T-helper 22 cell (primary cell): ENCODE data around the gene FMNL2.

Experiments used
- DNase-seq: peaks from one replicate; pipeline ENCODE4 v3.0.0-alpha.2; 2020; ENCODE audit warnings: low read depth

The FMNL2 gene

DNA sequence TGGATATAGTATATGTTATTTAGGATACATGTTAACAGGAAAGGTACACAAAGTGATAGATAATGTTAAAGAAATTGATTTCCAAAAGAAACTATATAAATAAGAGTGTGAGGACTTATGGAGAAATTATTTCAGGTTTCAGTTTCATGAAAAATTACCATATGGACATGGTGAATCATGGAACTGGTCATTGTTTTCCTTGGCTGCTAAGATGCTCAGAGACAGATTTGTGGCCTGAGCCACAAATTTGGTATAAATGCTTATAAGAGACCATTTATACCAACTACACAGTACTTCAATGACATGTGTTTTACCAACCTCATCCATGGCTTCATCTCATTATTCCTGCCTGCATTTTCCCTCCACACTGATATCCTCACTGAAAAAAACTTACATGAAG is 188.1 kb downstream of the FMNL2 start:
- no peak for DNase-seq

DNA sequence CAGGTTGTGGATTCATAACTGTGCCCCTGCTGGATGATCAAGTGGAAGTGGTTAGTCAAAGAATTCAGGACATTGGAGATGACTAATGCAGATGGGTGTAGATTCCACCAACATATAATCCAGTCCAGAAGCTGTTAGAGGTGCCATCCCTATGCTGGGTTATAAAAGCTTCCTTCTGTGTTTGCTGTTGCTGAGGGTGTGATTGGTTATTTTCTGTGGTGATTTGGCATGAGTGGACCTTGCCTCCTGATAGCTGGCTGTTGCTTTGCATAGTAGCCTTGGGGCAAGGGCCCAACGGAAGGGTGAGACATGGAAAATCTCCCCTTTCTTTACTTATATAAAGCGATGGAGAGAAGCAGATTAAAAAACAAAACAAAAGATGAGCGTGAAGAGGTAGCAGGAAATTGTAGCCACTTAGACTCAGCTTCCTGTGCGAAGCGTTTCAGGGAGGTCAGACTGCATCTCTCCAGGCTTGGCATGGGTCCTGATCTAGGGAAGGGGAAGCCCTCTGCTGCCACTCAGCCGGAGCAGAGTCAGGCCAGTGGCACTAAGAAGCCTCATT is 190.4 kb downstream of the FMNL2 start:
- DNase-seq = no peak

DNA sequence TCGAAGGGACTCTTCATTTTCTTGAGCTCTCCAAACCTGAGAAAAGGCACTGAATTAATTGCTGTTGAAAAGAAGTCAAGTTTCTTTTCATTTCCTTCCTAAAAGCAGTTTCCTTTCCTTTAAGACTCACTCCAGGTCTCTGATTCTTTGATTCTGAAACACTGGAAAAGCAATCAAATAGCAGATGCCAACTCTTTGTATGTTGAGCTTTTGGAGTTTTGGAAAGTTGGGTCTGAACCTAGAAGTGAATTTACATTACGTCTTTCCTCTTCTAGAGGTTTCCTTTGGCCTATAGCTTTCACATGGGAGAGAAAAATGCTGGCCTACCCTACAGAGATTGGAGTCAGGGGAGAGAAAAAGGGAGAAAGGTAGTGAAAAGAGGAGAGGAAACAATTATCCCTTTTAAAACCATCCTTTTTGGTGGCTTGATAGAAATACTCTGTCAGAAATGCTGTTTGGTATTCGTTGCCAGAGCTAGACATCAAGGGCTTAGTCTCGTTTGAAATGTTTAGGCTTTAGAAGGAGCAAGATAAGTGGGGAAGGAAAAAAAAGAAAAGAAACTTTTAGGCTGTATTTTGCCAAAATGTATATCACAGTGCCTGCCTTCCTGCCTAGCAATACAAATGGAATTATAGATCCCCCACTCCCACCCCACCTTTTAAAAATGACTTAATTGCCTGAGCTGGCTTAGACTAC is 194.6 kb downstream of the FMNL2 start:
- no peak for DNase-seq

DNA sequence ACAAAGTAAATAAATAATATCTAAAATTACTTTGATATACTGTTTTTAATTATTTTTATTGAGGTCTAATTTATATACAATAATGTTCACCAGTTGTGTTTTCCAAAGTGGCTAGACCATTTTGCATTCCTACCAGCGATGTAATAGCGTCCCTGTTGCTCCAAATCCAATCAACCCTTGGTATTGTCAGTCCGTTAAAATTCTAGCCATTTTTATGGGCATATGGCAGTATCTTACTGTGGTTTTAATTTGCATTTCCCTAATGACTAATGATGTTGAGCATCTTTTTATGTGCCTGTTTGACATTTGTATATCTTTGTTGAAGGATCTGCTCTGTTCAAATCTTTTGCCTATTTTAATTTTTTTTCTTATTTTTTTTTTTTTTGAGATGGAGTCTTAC is 197.3 kb downstream of the FMNL2 start:
- no peak for DNase-seq

DNA sequence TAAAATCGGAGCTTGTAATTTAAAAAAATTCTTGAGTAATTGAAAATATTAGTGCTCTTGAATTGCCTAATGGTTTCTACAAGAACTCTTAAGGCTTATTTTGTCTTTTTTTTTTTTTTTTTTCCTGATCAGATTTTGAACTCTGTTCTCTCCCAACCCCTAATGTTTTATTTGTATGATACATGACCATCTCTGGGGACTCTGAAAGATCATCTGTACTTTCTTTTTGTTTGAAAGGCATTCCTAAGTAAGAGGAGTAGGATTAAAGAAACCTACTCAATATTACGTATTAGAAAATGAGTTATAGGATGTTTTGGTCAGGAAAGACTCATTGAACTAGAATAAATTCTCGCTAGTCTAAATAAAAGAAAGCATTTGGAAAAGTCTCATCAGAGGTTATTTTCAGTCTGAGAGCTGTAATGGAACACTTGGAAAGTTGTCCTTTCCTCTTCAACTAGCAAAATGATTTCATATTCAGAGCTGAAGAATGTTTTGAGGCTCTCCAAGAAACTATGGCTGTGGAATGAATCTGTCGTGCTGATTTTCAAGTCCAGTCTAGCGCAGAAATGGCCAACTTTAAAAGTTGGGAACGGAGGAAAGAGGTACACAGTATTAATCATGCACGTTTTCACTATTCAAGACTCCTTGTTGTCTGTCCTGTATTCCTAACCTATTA is 199.6 kb downstream of the FMNL2 start:
- no peak for DNase-seq

DNA sequence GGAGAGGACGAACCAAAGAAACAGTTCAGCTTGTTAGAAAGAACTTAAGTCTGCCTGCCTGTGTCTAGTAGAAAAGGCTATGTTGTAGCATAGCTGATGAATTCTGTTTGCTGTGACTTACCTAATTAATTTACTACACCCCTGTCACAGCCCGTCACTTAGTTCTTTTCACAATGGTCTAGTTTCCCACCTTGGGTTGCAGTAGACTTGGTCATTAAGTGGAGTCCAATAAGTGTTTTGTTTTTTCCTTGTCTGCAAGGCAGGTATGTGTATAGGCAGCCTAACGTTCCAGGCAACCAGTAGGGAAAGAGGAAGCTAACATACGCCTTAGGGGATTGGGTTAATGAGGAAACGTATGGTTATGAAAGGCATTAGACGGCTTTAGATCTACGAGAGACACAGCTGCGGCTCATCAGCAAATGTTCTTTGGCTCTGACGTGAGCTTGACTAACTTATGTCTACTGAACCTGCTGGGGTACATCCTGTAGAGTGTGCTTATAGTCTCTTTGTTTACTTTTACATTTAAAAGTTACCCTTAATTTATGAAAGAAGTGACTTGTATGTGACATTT is 202.2 kb downstream of the FMNL2 start:
- no peak for DNase-seq

DNA sequence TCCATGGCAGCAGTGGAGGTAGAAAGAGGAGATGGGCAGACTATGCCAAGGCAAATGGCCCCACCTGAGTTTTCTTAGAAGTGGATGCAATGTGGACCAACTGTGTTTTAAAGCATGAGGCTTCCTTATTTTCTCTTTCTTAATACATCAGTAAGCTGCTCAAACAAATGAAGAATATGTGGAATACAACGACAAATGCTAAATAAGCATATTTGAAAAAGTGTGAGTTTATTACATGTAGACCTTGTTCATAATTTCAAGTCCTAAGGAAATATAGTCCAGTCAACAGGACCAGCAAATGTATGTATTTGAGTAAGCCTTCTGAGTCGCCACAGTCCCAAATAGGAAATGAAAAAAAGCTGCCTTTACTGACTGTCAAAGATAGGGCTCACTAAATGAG is 204.4 kb downstream of the FMNL2 start:
- no peak for DNase-seq

DNA sequence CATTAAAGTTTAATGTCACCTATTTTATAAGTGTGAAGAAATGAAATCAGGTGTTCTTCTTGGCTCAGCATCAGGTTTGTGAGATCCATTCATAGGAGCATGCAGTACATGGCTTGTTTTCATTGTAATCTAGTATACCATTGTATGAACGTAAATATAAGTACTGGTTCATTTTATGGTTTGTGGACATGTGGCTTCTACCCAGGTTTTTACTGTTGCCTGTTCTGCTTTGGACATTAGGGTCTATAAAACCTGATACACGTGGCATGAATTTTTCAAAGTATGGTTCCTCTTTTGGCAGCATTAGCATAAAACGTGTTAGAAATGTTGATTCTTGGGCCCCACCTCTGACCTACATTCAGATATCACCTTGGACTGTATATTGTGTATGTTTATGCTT is 206.7 kb downstream of the FMNL2 start:
- DNase-seq = no peak

DNA sequence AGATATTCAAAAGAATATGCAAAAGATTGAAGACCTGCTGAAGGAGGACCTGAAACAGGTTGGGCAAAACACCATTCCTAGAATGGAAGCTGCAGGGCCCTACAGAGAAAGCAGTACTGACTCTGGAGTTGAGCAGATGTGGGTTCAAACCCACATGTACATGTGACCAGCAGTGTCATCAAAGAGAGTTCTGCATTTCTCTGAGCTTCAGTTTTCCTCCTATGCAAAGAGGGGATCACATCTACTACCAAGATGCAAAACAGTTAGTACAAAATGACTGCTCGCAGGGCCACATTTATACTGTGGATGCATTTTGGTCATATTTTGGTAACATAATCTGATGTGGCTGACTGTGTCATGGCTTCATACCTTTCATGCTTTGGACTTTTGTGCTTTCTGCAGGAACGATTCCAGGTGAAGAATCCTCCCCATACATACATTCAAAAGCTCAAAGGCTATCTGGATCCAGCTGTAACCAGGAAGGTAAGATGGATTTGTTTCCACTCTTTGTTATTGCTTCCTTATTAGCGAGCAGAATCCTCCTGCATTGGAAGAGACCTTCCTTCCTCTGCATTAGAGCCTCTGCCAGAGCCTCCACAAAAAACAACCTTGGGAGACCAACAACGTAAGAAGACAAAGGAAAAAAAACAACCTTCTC is 207.5 kb downstream of the FMNL2 start:
- no peak for DNase-seq

DNA sequence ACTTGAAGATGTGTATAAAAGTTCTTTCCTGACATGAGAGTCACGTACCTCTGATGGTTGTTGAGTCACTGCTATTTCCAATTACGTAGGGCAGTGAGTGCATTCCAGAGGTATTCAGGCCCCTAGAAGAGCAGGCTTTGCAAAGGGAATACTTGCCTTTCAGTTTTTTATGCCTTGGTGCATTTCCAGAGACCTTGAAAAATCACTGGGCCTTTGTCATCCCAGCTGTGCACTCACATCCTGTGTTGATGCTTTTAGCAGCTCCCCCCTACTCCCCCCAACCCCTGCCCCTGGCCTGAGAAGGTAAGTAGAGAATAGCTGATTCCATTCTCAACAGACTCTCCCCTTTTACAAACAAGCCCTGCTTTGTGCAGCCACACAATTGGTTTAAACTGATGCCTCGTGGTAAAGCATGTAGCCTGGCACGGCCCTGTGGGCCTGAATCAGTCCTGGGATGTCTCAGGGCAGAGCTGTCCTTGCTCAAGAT is 208.1 kb downstream of the FMNL2 start:
- no peak for DNase-seq

DNA sequence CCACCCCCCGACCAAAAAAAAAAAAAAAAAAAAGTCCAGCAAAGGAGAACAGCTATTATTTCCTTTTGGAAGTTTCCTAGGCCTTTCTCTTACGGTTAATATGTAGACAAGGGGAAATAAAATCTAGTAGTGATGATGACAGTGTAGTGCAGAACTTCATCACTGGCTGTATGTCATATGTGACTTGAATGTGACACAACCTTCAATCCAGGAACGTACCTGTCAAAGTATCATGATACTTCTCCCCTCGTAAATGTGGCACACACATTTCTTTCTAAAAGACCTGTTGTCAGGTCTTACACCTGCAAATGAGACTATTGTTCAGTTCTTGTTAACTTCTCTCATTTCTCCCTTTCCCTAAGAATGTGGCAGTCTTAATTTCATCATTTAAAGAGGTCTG is 208.7 kb downstream of the FMNL2 start:
- no peak for DNase-seq

DNA sequence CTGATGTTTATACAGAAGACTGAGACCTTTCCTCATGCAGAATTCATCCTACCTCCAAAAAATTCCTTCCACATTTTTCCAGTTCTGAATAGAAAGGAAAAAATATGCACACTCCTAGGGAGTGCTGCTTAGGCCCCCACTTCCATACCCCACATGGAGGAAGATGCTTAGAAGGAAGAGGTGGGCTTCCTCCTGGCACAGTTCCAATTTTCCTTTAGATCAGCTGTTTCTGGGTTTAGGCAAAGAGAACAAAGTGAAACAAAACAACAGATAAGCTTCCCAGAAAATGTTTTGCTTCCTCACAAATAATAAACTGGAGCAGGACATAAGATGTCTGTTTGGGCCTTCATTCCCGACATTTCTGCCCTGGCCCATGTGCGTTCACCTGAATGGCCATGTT is 209.7 kb downstream of the FMNL2 start:
- no peak for DNase-seq

DNA sequence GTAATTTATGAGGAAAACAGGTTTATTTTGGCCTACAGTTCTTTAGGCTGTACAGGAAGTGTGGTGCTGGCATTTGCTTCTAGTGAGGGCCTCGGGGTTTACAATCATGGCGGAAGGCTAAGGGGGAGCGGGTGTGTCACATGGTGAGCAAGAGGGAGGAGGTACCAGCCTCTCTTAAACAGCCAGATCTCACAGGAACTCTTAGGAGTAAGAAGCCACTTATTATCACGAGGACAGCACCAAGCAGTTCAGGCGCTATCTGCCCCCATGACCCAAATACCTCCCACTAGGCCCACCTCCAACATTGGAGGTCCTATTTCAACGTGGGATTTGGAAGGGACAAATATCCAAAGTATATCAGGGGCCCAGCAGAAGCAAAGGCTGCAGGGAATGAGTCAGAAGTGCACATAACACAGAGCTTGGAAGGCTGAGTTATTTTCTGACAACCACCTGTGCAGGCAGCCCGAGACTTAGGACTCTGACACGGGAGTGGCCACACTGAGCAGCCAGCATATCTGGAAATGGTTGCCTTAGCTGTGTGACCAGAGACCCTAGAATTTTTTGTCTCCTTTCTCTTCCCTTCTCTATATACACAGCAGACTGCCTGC is 211.4 kb downstream of the FMNL2 start:
- DNase-seq = no peak

DNA sequence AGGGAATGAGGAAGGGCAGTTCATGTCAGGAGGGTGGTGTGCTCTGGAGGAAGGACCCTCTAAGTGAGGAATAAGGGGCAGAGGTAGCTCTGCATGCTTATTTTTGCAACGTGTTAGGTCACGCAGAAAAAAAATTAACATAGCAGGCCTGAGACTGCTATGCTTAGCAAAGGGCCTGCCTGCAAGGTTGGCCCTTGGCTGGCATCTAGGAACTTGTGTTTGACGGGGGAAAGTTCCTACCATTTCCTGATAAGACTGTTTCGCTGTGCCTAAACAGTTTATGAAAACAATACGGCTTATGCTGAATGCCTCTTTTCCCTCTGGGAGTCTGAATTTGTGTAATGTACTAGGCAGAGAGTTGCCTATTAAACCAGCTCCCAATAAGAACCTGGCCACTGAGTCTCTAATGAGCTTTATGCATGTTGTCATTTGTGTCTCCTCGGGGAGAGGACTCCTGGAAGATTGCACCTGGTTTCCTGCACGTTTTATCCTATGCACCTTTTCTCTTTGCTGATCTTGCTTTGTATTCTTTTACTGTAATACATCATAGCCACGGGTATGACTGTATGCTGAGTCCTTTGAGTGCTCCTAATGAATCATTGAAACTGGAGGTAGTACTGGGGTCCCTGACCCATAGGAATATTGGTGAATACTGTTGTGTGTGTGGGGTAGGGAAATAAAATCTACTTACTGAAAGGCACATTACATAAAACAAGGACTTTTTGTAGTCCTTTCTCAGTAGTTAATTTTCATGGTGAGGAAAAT is 213.3 kb downstream of the FMNL2 start:
- no peak for DNase-seq

DNA sequence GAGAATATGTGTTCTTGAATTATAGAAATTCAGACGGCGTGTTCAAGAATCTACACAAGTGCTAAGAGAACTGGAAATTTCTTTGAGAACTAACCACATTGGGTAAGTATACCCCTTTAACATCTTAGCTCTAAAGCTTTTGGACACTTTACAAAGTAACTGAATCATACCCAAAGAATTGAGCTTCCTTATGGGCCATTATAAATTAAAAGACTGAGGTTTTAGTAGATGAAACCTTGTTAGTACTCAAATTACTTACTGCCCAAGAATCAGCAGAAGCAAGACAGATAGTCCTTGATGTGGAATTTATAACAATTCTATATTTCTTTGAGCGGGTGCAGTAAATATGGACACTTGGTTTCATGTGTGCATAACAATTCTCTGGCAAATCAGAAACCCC is 214.0 kb downstream of the FMNL2 start:
- DNase-seq = no peak

DNA sequence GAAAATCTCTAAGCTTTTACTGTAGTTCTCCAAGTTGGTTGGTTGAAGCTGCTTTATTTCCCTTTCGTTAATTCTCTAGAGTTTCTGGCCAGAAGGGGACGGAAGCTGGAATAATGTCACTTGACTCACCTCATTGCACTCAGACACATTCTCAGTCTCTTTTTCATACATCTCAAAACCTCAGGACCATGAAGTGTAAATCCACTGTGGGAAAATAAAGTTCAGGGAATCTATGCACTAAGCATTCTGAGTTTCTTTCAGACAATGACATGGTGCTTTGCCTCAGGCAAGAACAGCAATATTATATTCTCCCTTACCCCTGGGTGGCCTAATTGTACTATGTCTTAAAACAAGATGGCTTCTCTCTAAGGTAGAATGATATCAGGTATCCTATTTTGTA is 214.4 kb downstream of the FMNL2 start:
- DNase-seq = no peak

DNA sequence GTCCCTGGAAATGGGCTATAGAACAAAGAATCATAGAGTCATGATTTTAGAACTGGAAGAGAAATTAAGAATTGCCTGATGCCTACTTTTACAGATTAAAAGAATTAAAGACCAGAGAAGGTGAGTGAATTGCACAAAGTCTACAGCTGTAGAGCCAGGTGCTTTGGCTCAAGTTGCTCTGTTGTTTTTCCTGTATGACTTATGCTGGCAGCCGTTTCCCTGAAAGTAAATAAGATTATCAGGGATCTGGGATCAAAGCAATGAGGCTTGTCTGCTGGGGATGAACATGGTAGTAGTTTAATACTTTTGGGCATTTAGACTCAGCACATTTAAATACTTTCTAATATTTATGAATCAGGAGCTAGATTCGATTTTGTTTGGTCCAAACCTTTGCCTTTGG is 215.4 kb downstream of the FMNL2 start:
- no peak for DNase-seq

DNA sequence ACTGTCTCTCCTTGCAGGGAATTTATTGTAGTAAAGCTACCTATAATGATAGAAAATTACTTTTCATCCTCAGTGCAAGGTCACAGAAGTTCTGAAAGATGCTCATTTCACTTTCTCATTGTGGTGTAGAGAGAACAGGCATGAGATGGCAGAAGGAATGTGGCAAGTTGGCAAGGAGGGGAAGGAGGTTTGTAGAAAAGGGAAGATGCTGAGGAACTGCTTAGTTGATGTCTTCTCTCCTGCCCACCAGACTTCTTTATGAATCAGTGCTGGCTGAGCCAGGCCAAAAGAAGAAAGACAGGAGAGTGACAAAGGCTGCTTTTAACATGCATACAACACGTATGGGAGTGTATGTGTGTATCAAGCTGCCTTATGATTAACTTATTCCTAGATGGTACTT is 217.9 kb downstream of the FMNL2 start:
- no peak for DNase-seq

DNA sequence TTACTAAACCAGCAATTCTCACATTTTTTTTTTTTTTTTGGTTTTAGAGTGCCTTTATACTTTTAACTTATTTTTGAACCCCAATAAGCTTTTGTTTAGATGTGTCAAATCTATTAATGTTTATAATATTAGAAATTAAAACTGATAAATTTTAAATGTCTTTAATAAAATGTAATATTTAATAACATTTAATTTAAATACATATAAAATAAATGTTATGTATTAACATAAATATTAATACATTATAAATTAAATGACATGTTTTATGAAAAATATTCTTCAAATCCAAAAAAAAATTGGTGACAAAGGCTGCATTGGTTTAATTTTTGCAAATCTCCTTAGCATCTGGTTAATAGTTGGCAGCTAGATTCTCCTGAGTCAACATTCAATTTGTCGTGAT is 218.5 kb downstream of the FMNL2 start:
- DNase-seq = no peak

DNA sequence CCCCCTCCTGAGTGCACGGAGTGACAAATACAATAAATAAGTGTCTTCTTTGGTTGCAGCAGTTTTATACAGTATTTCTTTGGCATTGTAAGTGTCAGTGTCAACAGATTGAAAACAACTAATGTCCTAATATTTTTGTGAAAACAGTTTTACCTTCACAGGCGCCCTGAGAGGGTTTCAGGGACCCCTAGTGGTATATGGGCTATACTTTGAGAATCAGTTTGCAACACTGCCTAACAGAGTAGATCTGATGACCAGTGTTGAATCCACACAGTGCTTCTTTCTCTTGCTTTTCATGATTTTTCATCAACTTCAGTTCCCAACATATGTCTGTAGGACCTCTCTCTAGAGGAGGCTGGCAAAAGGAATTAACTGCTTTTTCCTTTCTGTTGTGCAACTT is 220.1 kb downstream of the FMNL2 start:
- no peak for DNase-seq

DNA sequence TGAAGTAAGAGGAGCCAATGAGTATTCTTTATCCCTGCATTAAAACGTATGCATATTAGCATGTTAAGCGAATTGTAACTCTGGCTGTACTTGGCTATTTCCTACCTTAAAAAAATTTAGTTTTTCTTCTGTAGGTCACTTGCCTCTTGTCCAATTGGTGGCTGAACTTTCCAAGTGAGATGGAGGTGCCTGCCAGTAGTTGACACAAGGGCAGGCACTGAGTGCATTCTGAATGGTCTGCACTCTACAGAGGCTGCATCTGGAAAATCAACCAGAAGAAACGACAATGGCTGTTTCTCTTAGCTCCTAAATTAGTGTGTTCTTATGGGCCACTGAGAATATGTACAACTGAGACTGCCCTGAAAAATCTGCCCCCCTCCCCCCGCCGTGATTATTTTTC is 221.5 kb downstream of the FMNL2 start:
- no peak for DNase-seq
